ENCODE results near the gene SPCS1. TPM values are rescaled to one million over a fixed set of nuclear protein-coding genes. Genes with fewer than 3 reads are reported as not detected.
"Not testable (repeated sequence)": the region's sequence is repeated elsewhere in the genome, so short reads cannot be mapped to it uniquely, and the experiment has no call there.

SPCS1 gene
- 44.7 TPM for total RNA-seq

DNA sequence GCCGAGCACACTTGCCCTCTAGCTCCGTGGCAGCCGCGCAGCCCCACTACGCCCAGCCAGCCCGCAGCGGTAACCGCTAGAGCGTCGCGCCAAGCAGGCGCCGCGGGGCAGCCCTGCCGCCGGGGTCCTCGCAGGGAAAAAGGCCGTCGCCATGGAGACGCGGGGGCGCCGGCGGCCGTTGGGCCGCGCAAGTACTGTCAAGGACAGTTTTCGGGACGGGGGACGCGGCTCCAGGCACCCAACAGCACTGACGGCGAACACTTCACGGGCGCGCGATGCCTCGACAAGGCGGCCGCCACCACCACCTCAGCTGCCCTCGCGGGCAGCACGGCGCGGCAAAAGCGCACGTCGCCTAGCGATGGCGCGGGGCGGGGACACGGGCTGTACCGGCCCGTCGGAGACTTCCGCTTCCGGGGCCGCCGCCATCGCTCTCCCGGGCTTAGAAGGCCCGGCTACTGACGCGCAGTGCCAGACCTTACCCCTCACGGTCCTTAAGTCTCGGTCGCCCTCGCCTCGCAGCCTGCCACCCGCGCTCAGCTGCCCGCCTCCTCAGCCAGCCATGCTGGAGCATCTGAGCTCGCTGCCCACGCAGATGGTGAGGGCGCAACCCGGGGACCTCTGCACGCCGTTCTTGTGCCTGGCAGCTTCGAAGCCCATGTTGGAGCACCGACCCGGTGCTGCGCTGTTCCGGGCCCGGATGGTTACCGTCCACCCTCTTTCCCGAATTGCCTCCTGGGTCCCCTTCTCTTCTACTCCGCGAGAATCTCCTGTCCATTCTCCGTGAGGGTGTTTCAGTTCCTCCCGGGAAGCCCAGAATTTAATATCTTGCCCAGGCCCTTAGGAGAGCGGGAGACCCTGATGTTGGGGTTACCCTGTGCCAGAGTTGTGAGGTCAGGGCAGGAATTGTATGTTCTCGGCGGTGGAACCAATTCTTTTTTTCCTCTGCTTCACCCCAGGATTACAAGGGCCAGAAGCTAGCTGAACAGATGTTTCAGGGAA lies at the start of gene SPCS1, which contains the start of gene GLT8D1:
TSS of gene SPCS1 (plus strand) at position 419 of the 999 bp plus-strand sequence. CDS start at position 560, 141 bp downstream.
TSS of gene GLT8D1 (minus strand) at position 104 of the 999 bp plus-strand sequence. CDS start 5,331 bp downstream, outside the sequence.
- peak; percentile 88 to 95 (median 89) for DNase-seq (ENCODE audit: low read depth in 2 of 3, low spot score in 2 of 3)

DNA sequence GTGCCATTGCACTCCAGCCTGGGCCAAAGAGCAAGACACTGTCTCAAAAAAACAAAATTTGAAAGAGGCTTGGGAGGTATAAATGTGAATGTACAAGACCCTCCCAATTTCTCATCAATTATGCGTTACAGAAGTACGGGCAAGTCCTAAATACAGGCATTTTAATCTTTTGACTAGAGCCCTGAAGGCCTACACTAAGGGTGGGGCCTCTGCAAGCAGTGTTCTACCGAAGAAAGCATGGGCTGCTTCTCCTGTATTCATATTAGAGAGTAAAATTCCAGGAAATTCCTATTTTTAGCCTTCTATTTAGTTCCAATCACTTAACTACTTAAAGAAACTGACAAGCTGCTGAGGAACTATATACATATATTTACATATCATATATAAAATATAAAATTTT lies 45.9 kb upstream of the SPCS1 start:
- DNase-seq (ENCODE audit: low read depth in 2 of 3, low spot score in 2 of 3), result no peak

DNA sequence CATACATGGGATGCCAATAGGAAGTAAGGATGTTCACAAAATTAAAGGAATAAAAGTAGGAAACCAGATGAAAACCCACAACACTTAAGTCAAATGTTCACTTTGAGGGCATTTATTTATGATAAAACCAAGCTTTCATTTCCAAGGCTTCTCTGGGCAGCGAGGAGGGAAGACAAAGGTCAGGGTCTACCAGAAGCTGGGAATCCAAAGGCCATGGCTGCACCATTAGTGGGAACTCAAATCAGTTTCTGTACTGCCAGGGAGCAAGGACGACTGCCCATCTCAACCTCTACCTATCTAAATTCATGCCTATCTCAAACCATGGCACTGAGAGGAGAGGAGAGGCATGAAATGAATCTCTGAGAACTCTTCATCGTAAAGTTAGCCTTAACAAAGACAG lies 42.8 kb upstream of the SPCS1 start:
- DNase-seq (ENCODE audit: low read depth in 2 of 3, low spot score in 2 of 3), result no peak

DNA sequence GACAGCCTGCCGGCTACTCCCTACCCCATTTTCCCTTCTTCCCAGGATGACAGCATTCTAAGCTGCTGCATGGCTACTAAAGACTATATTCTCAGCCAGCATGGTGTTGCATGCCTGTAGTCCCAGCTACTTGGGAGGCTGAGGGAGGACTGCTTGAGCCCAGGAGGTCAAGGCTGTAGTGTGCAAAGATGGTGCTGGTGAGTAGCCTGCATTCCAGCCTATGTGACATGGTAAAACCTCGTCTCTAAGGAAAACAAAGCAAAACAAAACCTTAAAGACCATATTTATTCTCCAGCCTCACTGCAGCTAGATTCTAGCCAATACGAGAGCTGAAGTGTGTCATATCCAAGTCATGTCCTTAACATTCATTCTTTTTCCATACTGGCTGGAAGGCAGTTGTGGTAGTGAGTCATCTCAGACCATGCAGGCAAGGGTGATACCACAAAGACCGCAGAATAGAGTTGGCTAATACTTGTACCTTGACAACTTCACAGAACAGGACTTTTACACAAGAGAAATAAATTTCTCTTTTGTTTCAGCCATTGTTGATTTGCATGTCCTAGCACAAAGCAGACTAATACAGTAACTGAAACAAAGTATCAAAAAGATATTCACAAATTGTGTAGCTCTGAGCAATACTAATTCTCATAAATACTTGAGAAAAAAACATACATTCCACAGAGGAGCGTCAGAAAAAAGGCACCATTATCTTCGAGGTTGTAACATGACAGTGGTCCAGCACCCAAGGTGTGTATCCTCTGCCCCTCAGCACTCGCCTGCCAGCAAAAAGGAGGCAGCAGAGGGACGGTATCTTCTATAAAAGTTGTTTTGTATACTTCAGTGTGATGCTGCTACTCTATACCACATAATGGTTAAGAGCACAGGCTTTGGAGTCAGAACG lies 35.0 kb upstream of the SPCS1 start:
- peak in 2 of 3 donors; percentile 45 to 74 for DNase-seq (ENCODE audit: low read depth in 2 of 3, low spot score in 2 of 3)

DNA sequence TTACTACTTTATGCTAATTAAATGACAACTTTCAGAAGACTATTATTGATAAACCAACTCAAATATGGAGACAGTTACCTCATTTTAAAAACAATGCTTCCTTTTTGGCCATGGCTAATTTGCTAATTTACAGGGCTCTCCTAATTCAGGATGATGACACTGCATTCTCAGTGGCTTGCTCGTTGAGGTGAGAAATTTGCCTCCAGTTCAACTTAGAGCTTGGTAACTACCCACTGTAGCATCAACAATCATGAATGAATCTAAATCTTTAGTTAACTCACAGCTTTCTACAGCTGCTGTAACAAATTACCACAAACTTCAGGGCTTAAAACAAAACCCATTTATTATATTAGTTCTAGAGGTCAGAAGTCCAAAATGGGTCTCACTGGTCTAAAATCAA lies 34.2 kb upstream of the SPCS1 start:
- DNase-seq (ENCODE audit: low read depth in 2 of 3, low spot score in 2 of 3), result no peak

DNA sequence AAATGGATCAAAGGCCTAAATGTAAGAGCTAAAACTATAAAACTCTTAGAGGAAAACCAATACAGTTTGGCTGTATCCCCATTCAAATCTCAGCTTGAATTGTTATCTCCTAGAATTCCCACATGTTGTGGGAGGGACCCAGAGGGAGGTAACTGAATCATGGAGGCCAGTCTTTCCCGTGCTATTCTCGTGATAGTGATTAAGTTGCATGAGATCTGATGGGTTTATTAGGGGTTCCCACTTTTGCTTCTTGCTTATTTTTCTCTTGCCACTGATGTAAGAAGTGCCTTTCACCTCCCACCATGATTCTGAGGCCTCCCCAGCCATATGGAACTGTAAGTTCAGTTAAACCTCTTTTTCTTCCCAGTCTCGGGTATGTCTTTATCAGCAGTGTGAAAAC lies 29.7 kb upstream of the SPCS1 start:
- DNase-seq (ENCODE audit: low read depth in 2 of 3, low spot score in 2 of 3), result not testable (repeated sequence)

DNA sequence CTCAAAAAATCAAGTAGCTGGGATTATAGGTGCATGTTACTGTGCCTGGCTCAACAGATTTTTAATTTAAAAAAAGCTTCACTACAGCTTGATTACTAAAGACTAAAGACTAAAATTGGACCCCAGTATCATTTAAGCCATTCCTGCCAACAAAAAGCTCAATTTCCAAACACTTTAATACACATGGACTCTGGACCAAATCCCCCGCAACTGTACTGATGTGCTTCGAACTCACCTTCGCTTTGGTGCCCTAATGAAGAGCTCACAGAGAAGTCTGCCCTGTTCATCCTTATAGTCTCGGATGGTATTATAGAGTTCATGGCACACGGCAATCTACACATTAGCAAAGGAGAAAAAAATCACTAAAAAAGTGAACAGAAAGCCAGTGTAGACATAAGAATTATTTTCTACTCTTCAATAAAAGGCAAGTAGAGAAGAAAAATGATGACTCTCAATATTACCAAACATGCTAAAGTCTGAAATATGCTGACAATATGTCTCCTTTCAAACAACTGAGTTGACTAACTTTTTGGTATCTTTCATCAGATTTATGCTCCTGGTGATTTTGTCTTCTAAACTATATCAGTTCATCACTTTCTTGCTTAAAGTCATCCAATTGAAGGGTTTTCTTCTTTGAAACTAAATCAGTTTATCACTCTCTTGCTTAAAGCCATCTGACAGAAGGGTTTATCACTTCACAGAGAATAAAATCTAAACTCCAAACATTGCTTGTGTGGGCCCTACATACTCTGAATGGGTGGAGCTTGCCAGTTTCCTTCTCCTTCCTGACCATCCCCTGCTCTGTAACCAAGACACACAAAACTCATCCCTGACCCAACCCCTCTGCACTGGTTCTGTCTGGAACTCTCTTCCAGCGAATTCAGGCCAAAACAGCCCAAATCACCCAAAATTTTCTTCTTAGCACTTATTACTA lies 27.4 kb upstream of the SPCS1 start:
- no peak for DNase-seq (ENCODE audit: low read depth in 2 of 3, low spot score in 2 of 3)

DNA sequence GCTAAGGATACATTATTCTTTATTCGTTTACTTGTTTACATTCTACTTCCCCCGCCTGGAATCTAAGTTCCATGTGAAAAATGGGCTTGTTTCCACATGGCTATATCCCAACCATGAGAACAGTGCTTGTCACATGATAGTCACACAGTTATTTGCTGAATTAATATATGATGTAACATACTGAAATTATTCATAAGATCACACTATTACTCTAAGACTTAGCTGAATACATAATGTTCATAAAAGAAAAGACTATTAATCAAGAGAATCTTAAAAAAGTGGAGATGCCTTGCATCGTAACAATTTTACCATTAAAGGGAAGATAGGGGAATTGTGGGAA lies 26.7 kb upstream of the SPCS1 start:
- DNase-seq (ENCODE audit: low read depth in 2 of 3, low spot score in 2 of 3), result no peak

DNA sequence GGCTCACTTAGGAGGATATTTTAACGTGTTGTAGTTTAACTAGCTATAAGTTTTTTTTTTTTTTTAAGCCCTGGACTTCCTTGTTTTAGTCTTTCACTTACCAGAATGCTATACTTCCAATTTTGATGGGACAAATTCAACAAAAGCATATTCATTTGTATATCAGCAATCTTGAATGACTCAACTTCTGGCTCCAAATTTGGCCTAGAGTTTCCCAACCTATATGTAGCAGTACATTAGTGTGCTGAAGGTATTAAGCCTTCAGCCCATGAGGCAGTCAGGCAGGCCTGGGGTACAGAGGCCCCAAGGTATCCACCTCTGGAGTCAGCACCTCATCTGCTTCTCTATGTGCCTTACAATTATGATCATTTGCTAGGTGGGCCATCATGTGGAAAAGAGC lies 26.1 kb upstream of the SPCS1 start:
- DNase-seq (ENCODE audit: low read depth in 2 of 3, low spot score in 2 of 3), result no peak

DNA sequence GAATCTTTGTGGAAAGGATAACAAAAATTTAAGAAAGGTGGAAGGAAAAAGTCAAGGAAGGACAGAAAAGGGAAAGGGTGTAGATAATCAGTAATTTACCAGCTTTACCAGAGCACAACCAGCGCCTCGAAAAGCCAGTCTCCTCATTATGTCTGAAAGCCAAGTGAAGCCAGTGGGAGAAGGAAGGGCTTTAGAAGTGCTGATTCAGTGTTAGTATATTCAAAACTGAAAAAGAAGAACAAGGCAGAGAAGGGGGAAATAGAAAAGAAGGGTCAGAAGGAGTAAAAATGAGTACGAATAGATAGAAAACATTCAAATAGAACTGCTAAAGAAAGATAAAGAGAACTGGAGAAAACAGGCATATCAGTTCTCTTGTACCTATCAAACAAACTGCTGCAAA lies 24.3 kb upstream of the SPCS1 start:
- DNase-seq (ENCODE audit: low read depth in 2 of 3, low spot score in 2 of 3), result no peak

DNA sequence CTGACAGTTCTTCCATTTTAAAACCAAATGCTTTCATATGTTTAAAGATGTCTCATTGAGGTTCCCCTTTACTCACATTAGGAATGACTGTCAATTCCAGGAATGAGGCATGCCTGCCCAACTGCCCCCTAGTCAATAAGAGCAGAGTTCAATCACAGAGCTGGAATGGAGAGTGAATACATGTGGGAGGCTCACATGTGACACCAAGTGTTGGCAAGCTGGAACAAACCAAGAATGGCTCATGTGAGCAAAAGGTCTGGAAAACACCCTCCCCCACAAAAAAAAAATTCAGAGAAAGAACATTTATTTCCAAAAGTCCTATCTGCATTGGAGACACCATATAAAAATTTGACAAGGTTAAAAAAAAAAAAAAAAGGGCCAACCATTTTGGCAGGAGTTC lies 23.9 kb upstream of the SPCS1 start:
- peak in 1 of 3 donors; percentile 33 for DNase-seq (ENCODE audit: low read depth in 2 of 3, low spot score in 2 of 3)

DNA sequence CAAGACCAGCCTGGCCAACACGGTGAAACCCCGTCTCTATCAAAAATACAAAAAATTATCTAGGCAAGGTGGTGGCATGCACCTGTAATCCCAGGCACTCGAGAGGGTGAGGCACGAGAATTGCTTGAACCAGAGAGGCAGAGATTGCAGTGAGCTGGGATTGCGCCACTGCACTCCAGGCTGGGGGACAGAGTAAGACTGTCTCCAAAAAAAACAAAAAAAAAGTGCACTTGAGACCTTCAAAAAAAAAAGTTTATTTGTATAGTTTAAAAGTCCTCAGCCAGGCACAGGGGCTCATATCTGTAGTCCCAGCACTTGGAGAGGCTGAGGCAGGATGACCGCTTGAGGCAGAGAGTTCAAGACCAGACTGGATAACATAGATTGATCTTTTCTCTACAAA lies 22.3 kb upstream of the SPCS1 start:
- no peak for DNase-seq (ENCODE audit: low read depth in 2 of 3, low spot score in 2 of 3)

DNA sequence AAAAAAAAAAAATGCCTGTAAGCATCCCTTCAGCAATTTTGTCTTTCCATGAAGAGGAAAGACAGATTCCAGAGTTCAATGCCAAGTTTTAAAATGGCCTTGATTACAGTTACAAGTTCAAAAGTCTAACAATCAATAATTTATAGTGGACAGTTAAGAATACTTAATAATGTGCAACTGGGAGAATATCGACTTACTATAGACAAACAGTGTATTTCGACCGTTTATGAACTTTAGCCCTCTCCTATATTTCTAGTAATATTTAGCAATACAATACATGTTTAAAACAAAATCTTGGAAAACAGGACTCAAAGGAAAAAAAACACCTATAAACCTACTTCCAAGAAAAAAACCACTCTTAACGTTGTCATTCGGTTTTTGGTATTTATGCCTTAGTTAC lies 21.7 kb upstream of the SPCS1 start:
- DNase-seq (ENCODE audit: low read depth in 2 of 3, low spot score in 2 of 3), result no peak

DNA sequence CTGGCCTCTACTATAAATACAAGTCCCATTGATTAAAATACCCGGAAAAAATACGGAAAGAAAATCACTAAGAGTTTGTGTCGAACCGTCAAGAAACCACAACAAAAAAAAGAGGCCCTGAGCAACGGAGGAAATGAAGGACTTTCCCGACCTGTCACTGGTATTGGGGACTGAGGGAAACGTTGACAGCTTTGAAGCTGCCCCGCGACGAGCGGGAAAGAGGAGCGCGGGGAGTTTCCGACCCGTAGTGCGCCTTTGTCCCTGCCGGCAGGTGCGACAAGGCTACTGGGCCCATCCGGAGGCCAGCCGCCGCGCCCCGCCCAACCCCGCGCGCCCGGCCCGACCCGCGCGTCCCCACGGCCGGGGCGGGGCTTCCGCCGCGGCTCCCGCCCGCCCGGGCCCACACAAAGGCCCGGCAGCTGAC lies 20.6 kb upstream of the SPCS1 start:
- DNase-seq (ENCODE audit: low read depth in 2 of 3, low spot score in 2 of 3), result peak; percentile 54 to 78 (median 78)

DNA sequence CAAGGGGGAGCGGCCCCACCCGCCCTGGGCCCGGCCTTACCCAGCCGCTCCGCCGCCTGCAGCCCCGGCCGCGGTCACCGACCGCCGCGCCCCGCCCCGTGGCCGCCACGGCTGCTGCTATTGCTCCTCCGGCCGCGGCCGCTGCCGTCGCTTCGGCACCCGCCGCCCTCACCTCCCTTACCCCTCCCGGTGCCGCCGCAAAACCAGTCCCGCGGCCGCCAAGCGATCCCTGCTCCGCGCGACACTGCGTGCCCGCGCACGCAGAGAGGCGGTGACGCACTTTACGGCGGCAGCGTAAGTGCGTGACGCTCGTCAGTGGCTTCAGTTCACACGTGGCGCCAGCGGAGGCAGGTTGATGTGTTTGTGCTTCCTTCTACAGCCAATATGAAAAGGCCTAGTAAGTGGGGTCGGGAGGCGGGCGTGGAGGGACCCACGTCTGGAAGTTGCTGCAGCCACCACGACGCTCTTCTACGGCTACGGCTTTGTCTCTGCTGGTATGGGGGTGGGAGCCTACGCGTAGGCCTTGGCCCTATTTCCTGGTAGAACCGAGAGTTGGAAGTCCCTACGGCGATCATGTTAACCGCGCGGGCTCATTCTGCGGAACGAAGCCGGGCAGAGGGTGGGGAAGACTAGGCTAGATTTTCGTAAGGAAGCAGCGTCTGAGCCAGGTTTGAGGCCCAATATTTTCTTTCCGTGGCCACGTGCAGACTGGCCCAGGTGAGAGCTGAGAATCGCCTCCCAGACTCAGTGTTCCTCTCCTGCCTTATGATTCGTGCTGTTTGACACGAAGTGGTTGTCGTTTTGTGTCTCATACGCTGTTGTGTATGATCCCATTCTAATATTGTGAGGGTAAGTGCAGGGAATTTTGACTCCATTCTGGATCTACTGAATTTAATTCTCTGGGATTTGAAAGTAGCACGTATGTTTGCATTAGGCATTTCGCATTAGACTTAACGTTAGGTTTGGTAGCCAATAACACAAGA lies 19.9 kb upstream of the SPCS1 start, which contains the start of the genes GNL3 and PBRM1:
TSS of gene GNL3 (plus strand) at position 324 of the 983 bp plus-strand sequence. CDS start at position 385, 61 bp downstream.
TSS of gene PBRM1 (minus strand) at position 205 of the 983 bp plus-strand sequence.
- peak; percentile 89 to 97 (median 95) for DNase-seq (ENCODE audit: low read depth in 2 of 3, low spot score in 2 of 3)

DNA sequence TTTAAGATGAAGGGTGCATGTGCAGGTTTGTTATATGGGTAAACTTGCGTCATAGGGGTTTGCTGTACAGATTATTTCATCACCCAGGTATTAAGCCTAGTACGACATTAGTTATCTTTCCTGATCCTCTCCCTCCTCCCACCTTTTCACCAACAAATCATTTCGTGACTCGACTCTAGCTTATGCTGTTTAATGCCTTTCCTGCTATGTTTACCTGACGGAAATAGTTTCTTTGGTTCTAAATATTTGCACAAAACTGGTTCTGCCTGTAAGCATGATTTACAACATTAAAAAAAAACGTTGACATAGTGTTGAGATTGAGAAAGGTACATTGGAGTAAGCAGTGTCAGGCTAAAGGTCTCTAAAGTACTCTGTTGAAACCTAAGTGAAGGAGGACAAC lies 17.6 kb upstream of the SPCS1 start:
- no peak for DNase-seq (ENCODE audit: low read depth in 2 of 3, low spot score in 2 of 3)

DNA sequence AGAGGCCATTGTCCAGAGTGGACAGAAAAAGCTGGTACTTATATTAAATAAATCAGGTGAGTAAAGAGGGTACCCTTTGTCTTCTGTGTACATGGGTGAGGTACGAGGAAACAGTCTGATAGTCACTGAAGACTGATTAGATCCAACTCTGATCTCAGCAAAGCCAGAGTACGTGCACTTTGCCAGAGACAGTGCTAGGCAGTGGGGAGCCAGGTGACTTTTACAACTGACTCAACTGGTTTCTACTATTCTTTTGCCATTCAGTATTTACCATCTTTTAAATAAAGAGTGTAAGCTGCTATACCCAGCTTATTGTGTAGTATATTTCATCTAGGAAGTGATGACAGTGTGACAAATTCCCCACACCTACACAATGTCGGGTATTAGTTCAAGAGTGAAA lies 16.8 kb upstream of the SPCS1 start:
- DNase-seq (ENCODE audit: low read depth in 2 of 3, low spot score in 2 of 3), result no peak

DNA sequence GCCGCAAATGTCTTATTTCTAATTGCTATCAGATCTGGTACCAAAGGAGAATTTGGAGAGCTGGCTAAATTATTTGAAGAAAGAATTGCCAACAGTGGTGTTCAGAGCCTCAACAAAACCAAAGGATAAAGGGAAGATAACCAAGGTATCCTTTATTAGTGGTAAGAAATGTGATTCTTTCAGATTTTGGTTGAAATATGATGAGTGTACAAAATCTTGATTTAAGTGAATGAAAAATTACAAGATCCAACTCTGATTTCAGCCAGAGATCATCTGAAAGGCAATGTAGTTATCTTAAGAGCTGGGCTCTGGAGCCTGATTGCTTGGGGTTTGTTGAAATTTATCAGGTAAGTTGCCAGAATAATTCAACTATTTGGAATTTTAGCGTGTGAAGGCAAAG lies 15.3 kb upstream of the SPCS1 start:
- DNase-seq (ENCODE audit: low read depth in 2 of 3, low spot score in 2 of 3), result no peak

DNA sequence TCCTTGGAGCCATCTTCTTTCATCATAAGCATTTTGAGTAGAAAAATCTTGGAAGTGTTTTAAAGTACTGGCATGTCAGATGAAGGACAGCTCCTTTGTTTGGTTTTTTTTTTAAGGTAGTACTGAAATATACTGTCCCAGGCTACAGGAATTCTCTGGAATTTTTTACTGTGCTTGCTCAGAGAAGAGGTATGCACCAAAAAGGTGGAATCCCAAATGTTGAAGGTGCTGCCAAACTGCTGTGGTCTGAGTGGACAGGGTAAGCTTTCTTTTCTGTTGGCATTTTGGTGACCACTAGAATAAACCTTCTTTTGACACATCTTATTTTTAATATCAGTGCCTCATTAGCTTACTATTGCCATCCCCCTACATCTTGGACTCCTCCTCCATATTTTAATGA lies 12.8 kb upstream of the SPCS1 start:
- DNase-seq (ENCODE audit: low read depth in 2 of 3, low spot score in 2 of 3), result no peak

All from hematopoietic multipotent progenitor cell (in vitro differentiated cells).